LNCAP (cell line): ENCODE results near the gene SSU72.

Experiments
- TF ChIP-seq, protein P1 (sequence below): fragments of 450-650 bp; IDR thresholded peaks from 2 replicates; pipeline ENCODE4 v1.5.1; 2017; ENCODE audit warnings: mild to moderate bottlenecking

Gene SSU72

DNA sequence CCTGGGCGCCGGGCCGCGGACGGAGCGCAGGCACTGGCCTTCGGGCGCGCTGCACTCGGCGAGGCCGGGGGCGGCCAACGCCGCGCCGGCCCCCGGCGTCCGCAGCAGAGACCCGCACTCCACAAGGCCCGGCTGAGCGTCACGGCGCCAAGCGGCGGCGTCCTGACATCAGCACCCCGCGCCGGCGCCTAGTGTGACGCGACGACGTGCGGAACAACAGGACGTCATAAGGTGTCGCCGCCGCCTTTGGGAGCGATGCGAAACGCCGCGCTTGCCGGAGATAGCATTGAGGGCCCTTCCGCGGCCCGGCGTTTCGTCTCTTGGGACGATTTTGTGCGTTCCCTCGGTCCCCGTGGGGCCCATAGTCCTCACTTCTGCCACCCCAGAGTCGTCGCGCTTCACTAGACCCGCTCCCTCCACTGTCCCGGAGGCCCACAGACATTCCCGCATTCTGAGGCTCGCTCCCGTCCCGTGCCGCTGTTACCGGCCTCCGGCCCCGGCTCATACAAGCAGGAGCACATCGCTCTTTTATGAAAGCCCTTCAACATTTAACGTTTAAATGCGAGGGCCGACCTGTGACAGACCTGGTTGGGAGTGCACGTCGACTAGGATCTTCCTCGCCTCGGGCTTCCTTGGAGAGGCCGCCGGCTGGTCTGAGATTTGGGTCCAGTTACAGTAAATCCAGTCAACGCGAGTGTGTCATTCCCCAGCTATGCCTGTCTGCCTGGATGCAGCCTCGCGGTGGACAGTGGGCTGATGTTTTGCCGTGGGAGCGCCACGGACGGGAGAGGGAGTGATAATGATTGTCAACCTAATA, at the start of gene SSU72:
Gene SSU72, minus strand, starts transcription at position 143 of the 817 bp plus-strand sequence. CDS start 306 bp downstream, outside the sequence.
- TF ChIP-seq, protein P1, sequence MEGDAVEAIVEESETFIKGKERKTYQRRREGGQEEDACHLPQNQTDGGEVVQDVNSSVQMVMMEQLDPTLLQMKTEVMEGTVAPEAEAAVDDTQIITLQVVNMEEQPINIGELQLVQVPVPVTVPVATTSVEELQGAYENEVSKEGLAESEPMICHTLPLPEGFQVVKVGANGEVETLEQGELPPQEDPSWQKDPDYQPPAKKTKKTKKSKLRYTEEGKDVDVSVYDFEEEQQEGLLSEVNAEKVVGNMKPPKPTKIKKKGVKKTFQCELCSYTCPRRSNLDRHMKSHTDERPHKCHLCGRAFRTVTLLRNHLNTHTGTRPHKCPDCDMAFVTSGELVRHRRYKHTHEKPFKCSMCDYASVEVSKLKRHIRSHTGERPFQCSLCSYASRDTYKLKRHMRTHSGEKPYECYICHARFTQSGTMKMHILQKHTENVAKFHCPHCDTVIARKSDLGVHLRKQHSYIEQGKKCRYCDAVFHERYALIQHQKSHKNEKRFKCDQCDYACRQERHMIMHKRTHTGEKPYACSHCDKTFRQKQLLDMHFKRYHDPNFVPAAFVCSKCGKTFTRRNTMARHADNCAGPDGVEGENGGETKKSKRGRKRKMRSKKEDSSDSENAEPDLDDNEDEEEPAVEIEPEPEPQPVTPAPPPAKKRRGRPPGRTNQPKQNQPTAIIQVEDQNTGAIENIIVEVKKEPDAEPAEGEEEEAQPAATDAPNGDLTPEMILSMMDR, result no peak

DNA sequence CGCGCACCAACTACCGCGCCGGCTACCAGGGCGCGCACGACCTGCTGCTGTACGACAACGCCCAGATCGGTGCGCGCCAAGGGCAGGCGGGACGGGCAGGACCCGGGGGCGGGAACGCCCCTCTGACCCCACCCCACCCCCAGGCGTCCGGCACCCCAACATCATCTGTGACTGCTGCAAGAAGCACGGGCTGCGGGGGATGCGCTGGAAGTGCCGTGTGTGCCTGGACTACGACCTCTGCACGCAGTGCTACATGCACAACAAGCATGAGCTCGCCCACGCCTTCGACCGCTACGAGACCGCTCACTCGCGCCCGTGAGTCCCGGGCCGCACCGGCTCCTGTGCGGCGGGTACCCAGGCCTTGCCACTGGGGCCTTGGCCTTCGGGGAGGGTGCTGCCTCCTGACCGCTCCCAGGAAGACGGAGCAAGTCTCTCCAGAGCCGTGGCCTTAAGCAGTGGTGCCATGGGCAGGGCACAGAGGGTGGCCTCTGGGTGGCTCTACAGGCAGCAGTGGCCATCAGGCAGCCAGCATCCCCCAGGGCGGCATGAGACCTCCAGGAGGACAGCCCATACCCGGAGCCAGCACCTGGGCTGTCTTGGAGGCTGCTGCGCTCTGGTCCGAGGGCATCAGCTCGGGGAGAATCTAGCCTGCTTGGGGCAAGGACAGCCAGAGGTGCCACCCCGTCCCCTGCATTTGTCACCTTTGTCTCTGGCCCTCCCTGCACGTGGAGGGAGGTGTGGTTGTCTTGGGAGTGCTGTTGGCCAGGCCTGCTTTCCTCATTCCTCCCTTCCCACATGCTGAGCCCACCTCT, 49.2 kb upstream of the SSU72 start:
- TF ChIP-seq, protein P1, result no peak

DNA sequence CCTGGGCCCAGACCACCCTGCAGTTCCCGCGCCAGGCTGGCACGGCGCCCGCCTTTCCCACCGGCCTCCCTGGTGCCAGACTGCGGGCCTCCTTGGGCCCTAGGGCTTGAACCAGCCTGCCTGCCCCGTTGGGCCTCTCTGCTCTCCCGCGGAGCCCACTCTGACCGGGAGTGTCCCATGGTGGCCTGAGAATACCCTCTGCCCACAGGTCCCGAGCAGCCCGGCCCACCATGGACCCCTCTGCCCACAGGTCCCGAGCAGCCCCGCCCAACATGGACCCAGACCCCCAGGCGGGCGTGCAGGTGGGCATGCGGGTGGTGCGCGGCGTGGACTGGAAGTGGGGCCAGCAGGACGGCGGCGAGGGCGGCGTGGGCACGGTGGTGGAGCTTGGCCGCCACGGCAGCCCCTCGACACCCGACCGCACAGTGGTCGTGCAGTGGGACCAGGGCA, 48.5 kb upstream of the SSU72 start:
- TF ChIP-seq, protein P1, result no peak

DNA sequence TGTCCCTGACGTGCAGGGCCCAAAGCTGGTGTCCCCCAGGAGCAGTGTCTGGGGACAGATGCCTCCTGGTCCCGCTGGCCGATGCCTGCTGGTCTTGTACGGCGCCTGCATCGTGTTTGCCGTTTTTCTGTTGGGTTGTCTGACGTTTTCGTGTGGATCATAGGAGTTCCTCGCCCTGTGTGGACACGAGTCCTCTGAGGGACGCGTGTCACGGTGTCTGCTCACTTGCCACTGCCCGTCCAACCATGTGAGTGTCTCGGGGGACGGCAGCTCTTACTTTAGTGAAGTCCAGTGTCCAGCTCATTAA, 48.1 kb upstream of the SSU72 start:
- TF ChIP-seq, protein P1, result no peak

DNA sequence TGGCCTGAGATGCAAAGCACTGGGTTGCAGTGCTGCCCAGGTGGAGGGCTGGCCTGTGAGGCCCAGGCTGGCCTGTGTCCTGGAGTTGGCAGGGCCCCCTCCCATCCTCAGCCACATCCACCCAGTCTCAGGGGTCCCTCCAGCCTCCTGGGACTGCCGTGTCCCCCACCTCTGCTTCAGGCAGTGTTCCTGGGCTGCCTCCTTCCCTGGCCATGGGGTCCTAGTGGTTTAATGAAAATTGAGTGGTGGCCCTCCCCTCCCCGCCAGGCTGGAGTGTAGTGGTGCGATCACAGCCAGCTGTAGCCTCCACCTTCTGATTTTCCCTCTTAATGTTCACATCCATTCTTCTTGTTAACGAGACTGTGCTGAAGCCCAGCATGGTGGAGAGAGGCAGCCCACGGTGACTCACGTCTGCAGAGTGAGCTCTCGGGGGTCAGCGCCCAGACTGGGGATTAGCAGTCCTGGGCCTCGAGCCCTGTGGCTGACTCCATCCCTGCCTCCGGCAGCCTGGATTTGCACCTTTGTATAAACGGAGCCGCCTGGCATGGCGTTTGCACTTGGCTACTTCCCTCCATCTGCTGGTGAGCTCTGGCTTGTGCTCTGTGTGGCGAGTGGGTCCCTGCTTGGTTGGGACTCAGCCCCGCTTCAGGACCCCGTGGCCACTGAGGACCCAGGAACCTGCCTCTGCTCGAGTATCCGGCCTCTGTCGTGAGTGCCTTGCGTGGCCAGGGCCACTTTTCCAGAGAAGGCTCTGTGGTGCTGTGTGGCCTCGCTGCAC, 47.5 kb upstream of the SSU72 start:
- TF ChIP-seq, protein P1, result no peak

DNA sequence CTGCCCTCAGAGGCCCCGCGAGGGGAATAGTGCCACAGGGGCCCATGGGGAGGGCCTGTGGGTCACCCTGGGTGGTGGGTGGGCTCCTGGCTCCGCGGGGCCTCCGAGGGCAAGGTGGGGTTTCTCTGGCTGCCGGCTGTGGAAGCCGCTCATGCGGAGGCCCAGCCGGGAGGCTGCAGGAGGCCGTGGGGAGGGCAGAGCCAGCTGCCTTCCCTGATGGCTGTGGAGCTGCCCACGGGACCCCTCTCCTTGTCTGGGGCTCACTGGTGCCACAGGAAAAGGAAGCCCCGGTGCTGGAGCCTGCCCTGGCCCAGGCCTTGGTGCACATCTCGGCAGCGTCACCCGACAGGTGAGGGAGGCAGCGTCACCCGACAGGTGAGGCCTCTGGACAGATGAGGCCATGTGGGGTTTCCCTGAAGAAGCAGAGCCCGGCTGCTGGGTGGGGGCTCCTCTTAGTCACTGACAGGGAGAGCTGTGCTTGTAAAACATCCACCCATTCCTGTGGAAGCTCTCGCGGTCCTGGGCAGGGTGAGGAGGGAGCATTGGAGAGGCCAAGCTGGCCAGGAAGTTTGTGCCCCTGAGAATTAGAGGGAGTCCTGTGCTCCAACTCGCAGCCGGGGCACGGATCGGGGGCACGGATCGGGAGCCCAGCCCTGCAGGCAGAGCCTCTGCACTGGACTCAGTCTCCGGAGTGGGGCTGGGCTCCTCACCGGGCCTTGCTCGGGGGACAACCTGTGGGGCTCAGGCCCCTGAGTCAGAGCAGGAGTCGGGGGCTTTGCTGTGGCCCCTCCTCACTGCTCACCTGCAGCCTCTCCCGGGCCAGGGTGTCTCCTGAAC, 46.7 kb upstream of the SSU72 start:
- TF ChIP-seq, protein P1, result no peak
